BE2C (cell line): ENCODE results near the gene HHAT.
A peak's percentile ranks its signal among the peaks of the same experiment; 100 is the strongest.

Source experiments
- DNase-seq: peaks from one replicate; pipeline ENCODE4 v3.0.0-alpha.2; 2020
- H3K27me3 ChIP-seq: fragments of 250-450 bp; sonication (Bioruptor Pico); 2 replicates; pipeline ENCODE4 v1.5.1; 2020; ENCODE audit warnings: mild to moderate bottlenecking
- H3K36me3 ChIP-seq: fragments of 250-450 bp; sonication (Bioruptor Pico); 2 replicates; pipeline ENCODE4 v1.5.1; 2020; ENCODE audit warnings: mild to moderate bottlenecking
- H3K4me1 ChIP-seq: fragments of 250-450 bp; sonication (Bioruptor Pico); 2 replicates; pipeline ENCODE4 v1.5.1; 2020
- H3K4me3 ChIP-seq: 2 replicates; pipeline ENCODE4 v1.5.1; 2011; ENCODE audit warnings: low read depth, low read length
- H3K9me3 ChIP-seq: fragments of 250-450 bp; sonication (Bioruptor Pico); 2 replicates; pipeline ENCODE4 v1.5.1; 2020
- CTCF ChIP-seq: IDR thresholded peaks from 2 replicates; pipeline ENCODE4 v1.5.1; 2012; ENCODE audit warnings: mild to moderate bottlenecking, low read depth, low read length

HHAT gene

GRCh38 chr1:210291786-210292230 lies 36.9 kb upstream of the HHAT start:
- peak overlapping the region; percentile 62 for H3K4me3 ChIP-seq
- H3K36me3 ChIP-seq, result no peaks in the 10 kb centered on the region
- TF ChIP-seq CTCF, result no peak
- no peaks in the 10 kb centered on the region for H3K27me3 ChIP-seq
- no peaks in the 10 kb centered on the region for H3K9me3 ChIP-seq
- H3K4me1 ChIP-seq, result peaks cover 21% of the 10 kb centered on the region
- DNase-seq, result no peak

GRCh38 chr1:210292231-210292871 lies 36.4 kb upstream of the HHAT start:
- H3K4me1 ChIP-seq, result peaks cover 21% of the 10 kb centered on the region
- peak overlapping the region; percentile 62 for H3K4me3 ChIP-seq
- peak; percentile 82 for DNase-seq
- no peaks in the 10 kb centered on the region for H3K36me3 ChIP-seq
- TF ChIP-seq CTCF, result peak; percentile 42
- H3K9me3 ChIP-seq, result no peaks in the 10 kb centered on the region
- H3K27me3 ChIP-seq, result no peaks in the 10 kb centered on the region

- H3K4me1 ChIP-seq, result peaks cover 21% of the 10 kb centered on the region
- H3K36me3 ChIP-seq, result no peaks in the 10 kb centered on the region
- no peak for DNase-seq
- no peak for TF ChIP-seq CTCF
- H3K9me3 ChIP-seq, result no peaks in the 10 kb centered on the region
- H3K27me3 ChIP-seq, result no peaks in the 10 kb centered on the region
- H3K4me3 ChIP-seq, result peak overlapping the region; percentile 62
These were observed 35.5 kb upstream of the HHAT start for GRCh38 chr1:210293171-210293607.

- peak; percentile 83 for DNase-seq
- no peak overlapping the region for H3K4me3 ChIP-seq
These were observed 33.5 kb upstream of the HHAT start for GRCh38 chr1:210294999-210295745.

GRCh38 chr1:210296682-210297081 lies 32.0 kb upstream of the HHAT start:
- Histone ChIP-seq H3K4me1 (peaks cover 14% of the 10 kb centered on the region), H3K36me3 (no peaks in the 10 kb centered on the region), H3K4me3 (no peak overlapping the region), H3K27me3 (no peaks in the 10 kb centered on the region), H3K9me3 (no peaks in the 10 kb centered on the region)
- DNase-seq, result no peak
- TF ChIP-seq CTCF, result no peak

More at GRCh38 chr1:210294999-210295745, 33.5 kb upstream of the HHAT start:
- Histone ChIP-seq H3K27me3 (no peaks in the 10 kb centered on the region), H3K9me3 (no peaks in the 10 kb centered on the region), H3K4me1 (peaks cover 21% of the 10 kb centered on the region), H3K36me3 (no peaks in the 10 kb centered on the region)
- TF ChIP-seq CTCF, result no peak

GRCh38 chr1:210298296-210298695 lies 30.4 kb upstream of the HHAT start:
- peaks cover 8% of the 10 kb centered on the region for H3K4me1 ChIP-seq
- no peak for TF ChIP-seq CTCF

More at GRCh38 chr1:210298296-210298695, 30.4 kb upstream of the HHAT start:
- Histone ChIP-seq H3K9me3 (no peaks in the 10 kb centered on the region), H3K27me3 (no peaks in the 10 kb centered on the region), H3K4me3 (no peak overlapping the region), H3K36me3 (no peaks in the 10 kb centered on the region)
- no peak for DNase-seq
